Measurements from ENCODE around the gene CTNNB1. TPM values are rescaled to one million over a fixed set of nuclear protein-coding genes. Genes with fewer than 3 reads are reported as not detected.
"Not testable (repeated sequence)": the region's sequence is repeated elsewhere in the genome, so short reads cannot be mapped to it uniquely, and the experiment has no call there.

CTNNB1 gene
- total RNA-seq, 1 donor from 2014 or later: 371 TPM

DNA sequence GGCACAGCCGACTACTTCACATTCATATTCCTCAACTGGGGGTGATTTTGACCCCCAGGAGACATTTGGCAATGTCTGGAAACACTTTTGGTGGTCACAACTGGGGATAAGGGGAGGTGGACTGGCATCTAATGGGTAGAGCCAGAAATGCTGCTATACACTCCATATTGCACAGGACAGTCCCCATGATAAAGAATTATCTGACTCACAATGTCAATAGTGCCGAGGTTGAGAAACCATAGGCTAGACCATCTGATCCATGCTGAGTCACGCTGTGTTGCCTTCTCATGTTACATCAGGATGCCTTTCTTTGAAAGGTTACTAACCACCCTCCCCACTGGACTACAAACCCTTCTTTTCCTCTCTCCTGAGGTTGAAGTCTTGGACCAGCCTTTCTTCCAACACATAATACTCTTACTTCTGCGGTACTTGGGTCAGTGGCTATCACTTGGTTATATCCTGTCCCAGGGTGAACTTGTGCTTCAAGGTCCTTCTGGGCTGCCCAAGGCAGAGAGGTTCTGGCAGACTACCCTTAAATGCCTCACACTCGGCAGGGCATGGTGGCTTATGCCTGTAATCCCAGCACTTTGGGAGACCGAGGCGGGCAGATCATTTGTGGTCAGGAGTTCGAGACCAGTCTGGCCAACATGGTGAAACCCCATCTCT is 68.8 kb downstream of the CTNNB1 start:
- DNase-seq (ENCODE audit: low spot score in 2 of 2): no peak
- H3K4me3 ChIP-seq: no peak overlapping the region
- H3K36me3 ChIP-seq: no peaks in the 10 kb centered on the region
- intact Hi-C loops (cut with DNase I): no loop called here
- no peaks in the 10 kb centered on the region for H3K27me3 ChIP-seq
- no peaks in the 10 kb centered on the region for H3K4me1 ChIP-seq
- no peak for TF ChIP-seq CTCF (IDR thresholded peaks at IDR 0.05)
- no peak overlapping the region for H3K27ac ChIP-seq
- no peaks in the 10 kb centered on the region for H3K9me3 ChIP-seq

DNA sequence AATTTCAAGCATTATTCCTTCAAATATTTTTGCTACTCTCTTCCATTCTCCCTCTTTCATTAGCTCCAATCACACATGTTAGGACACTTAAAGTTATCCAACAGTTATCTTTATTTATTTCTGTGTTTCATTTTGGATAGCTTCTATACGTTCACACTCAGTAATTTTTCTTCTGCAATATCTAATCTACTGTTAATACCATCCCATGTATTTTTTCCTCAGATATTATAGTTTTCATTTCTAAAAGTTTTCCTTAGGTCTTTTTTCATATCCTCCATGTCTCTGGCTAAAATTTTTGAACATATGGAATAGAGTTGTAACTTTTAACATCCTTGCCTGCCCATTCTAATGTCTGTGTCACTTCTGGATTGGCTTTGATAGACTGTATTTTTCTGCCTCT is 73.4 kb downstream of the CTNNB1 start:
- no peaks in the 10 kb centered on the region for H3K4me1 ChIP-seq
- DNase-seq (ENCODE audit: low spot score in 2 of 2): no peak
- H3K9me3 ChIP-seq: no peaks in the 10 kb centered on the region
- intact Hi-C loops (cut with DNase I): no loop called here
- no peak for TF ChIP-seq CTCF (IDR thresholded peaks at IDR 0.05)
- no peak overlapping the region for H3K27ac ChIP-seq
- no peak overlapping the region for H3K4me3 ChIP-seq
- H3K36me3 ChIP-seq: no peaks in the 10 kb centered on the region
- H3K27me3 ChIP-seq: no peaks in the 10 kb centered on the region

DNA sequence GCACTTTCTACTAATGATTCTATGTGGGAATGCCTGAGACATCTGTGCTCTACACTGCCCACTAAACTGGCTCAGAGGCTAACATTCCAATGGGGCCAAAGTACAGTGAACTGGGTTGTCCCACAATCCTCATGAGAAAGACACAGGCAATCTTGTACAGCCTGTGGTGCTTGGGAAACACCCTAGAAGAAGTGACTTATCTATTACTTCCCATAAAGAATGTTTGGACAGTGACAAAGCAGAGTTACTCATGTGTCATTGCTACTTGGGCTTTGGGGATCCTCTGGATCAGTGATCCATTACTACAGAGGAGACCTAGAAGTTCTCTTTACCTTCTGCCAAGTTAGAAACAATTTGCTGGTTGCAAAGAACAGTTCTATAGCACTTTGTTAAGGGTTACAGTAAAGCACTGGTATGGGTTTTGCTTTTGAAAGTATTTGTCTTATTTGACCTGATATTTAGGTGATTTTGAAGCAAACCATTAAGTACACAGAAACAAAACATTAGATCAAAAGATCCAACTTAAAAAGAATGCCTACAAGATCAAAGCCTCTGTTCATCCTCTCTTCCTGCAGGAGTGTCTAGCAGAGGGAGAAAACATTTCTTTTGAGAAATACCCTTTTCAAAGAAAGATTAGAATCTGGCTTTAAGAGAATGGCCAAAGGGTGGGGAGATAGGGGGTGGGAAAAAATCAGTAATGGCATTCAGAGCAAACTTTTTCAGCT is 75.8 kb downstream of the CTNNB1 start:
- Histone ChIP-seq H3K4me1 (no peaks in the 10 kb centered on the region), H3K36me3 (no peaks in the 10 kb centered on the region), H3K27ac (no peak overlapping the region), H3K9me3 (no peaks in the 10 kb centered on the region), H3K4me3 (no peak overlapping the region), H3K27me3 (no peaks in the 10 kb centered on the region)
- no peak for TF ChIP-seq CTCF (IDR thresholded peaks at IDR 0.05)
- DNase-seq (ENCODE audit: low spot score in 2 of 2): no peak
- intact Hi-C loops (cut with DNase I): no loop called here

DNA sequence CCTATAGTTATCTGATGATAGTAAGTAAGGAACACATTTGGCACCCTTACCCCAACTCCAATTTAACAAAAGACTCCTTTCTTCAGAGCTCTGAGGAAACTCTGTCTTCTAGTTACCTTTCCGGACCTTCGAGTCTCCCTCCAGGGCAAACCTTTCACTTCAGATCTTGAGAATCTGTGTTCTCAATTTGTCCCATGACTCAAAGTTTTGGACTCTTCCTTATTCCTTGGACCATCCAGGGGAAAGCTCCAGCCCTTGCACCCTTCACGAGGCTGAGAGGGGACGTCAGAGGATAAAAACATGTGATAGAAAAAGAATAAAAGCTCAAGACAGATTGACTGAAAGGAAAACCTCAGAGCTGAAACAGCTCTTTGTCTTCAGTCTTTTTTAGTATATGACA is 76.9 kb downstream of the CTNNB1 start:
- no peaks in the 10 kb centered on the region for H3K4me1 ChIP-seq
- H3K4me3 ChIP-seq: no peak overlapping the region
- intact Hi-C loops (cut with DNase I): no loop called here
- no peak for TF ChIP-seq CTCF (IDR thresholded peaks at IDR 0.05)
- H3K27ac ChIP-seq: no peak overlapping the region
- no peaks in the 10 kb centered on the region for H3K27me3 ChIP-seq
- H3K36me3 ChIP-seq: no peaks in the 10 kb centered on the region
- no peak for DNase-seq (ENCODE audit: low spot score in 2 of 2)
- no peaks in the 10 kb centered on the region for H3K9me3 ChIP-seq

DNA sequence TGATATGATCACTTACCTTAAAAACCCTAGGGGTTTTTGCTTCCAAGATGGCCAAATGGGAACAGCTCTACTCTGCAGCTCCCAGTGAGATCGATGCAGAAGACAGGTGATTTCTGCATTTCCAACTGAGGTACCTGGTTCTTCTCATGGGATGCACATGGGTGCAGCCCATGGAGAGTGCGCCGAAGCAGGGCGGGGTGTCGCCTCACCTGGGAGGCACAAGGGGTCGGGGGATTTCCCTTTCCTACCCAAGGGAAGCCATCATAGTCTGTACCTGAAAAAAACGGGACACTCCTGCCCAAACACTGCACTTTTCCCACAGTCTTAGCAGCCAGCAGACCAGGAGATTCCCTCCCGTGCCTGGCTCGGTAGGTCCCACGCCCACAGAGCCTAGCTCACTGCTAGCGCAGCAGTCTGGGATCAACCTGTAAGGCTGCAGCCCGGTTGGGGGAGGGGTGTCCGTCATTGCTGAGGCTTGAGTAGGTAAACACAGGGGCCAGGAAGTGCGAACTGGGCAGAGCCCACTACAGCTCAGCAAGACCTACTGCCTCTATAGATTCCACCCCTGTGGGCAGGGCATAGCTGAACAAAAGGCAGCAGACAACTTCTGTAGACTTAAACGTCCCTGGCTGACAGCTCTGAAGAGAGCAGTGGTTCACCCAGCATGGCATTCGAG is 78.6 kb downstream of the CTNNB1 start:
- H3K9me3 ChIP-seq: no peaks in the 10 kb centered on the region
- H3K27me3 ChIP-seq: no peaks in the 10 kb centered on the region
- DNase-seq (ENCODE audit: low spot score in 2 of 2): no peak
- no peak overlapping the region for H3K27ac ChIP-seq
- no peaks in the 10 kb centered on the region for H3K4me1 ChIP-seq
- no peak overlapping the region for H3K4me3 ChIP-seq
- no peak for TF ChIP-seq CTCF (IDR thresholded peaks at IDR 0.05)
- H3K36me3 ChIP-seq: no peaks in the 10 kb centered on the region
- intact Hi-C loops (cut with DNase I): no loop called here

GRCh38 chr3:41284934-41285333 is 85.6 kb downstream of the CTNNB1 start:
- H3K9me3 ChIP-seq; H3K27me3 ChIP-seq; intact Hi-C loops (cut with DNase I); H3K27ac ChIP-seq; DNase-seq (ENCODE audit: low spot score in 2 of 2); H3K4me3 ChIP-seq; H3K4me1 ChIP-seq; H3K36me3 ChIP-seq: not testable (repeated sequence)

Measured in ascending aorta (tissue), 2 donors.